NCI-H128 (cell line): ENCODE measurements around the gene ATOX1.
"Not testable (repeated sequence)": the region's sequence is repeated elsewhere in the genome, so short reads cannot be mapped to it uniquely, and the experiment has no call there.

Source experiments
- DNase-seq: peaks from one replicate; lab custom pipeline; 2025; ENCODE audit not compliant: unreplicated experiment; lab: John Stamatoyannopoulos, UW

The ATOX1 gene

GRCh38 chr5:151734064-151734408 is 24.4 kb downstream of the ATOX1 start:
- DNase-seq = no peak

GRCh38 chr5:151733358-151734063 is 24.9 kb downstream of the ATOX1 start:
- no peak for DNase-seq

- no peak for DNase-seq
These were observed 28.1 kb downstream of the ATOX1 start for GRCh38 chr5:151730381-151730780.

- DNase-seq = not testable (repeated sequence)
These were observed 28.8 kb downstream of the ATOX1 start for GRCh38 chr5:151729597-151729996.

GRCh38 chr5:151724360-151724759 is 34.1 kb downstream of the ATOX1 start:
- DNase-seq = no peak

GRCh38 chr5:151722546-151722945 is 35.9 kb downstream of the ATOX1 start:
- no peak for DNase-seq

GRCh38 chr5:151721812-151722391 is 36.5 kb downstream of the ATOX1 start:
- DNase-seq = no peak

GRCh38 chr5:151721087-151721646 is 37.3 kb downstream of the ATOX1 start:
- no peak for DNase-seq

GRCh38 chr5:151720215-151720614 is 38.2 kb downstream of the ATOX1 start:
- no peak for DNase-seq

GRCh38 chr5:151719228-151720000 is 39.0 kb downstream of the ATOX1 start:
- no peak for DNase-seq

- DNase-seq = no peak
These were observed 39.8 kb downstream of the ATOX1 start for GRCh38 chr5:151718646-151719045.

GRCh38 chr5:151718153-151718552 is 40.3 kb downstream of the ATOX1 start:
- DNase-seq = no peak

GRCh38 chr5:151717416-151717815 is 41.0 kb downstream of the ATOX1 start:
- DNase-seq = no peak

GRCh38 chr5:151709109-151709735 is 49.2 kb downstream of the ATOX1 start:
- no peak for DNase-seq

- DNase-seq = no peak
These were observed 50.3 kb downstream of the ATOX1 start for GRCh38 chr5:151708126-151708525.

GRCh38 chr5:151707567-151707966 is 50.9 kb downstream of the ATOX1 start:
- DNase-seq = no peak

GRCh38 chr5:151706906-151707305 is 51.5 kb downstream of the ATOX1 start:
- no peak for DNase-seq

GRCh38 chr5:151703780-151704179 is 54.7 kb downstream of the ATOX1 start:
- DNase-seq = no peak

- DNase-seq = no peak
These were observed 55.2 kb downstream of the ATOX1 start for GRCh38 chr5:151703227-151703626.

GRCh38 chr5:151700820-151701219 is 57.6 kb downstream of the ATOX1 start:
- DNase-seq = no peak

- no peak for DNase-seq
These were observed 58.1 kb downstream of the ATOX1 start for GRCh38 chr5:151700296-151700695.
